ENCODE data around the gene RHEB.

The RHEB gene

GRCh38 chr7:151430391-151431205 is 89.1 kb downstream of the RHEB start:
- Histone ChIP-seq H3K9me3 (no peaks in the 10 kb centered on the region), H3K36me3 (no peaks in the 10 kb centered on the region), H3K27me3 (no peaks in the 10 kb centered on the region), H3K4me1 (no peaks in the 10 kb centered on the region), H3K4me3 (ENCODE audit: low read depth, low read length) (no peak overlapping the region)
- DNase-seq = no peak
- TF ChIP-seq CTCF (IDR thresholded peaks at IDR 0.05; ENCODE audit: low read depth, low read length) = no peak

- no peak for DNase-seq
- no peaks in the 10 kb centered on the region for H3K36me3 ChIP-seq
- no peaks in the 10 kb centered on the region for H3K9me3 ChIP-seq
- H3K4me3 ChIP-seq (ENCODE audit: low read depth, low read length) = no peak overlapping the region
- H3K4me1 ChIP-seq = no peaks in the 10 kb centered on the region
- H3K27me3 ChIP-seq = no peaks in the 10 kb centered on the region
- TF ChIP-seq CTCF (IDR thresholded peaks at IDR 0.05; ENCODE audit: low read depth, low read length) = no peak
These were observed 89.9 kb downstream of the RHEB start for GRCh38 chr7:151429560-151430331.

GRCh38 chr7:151429237-151429559 is 90.5 kb downstream of the RHEB start:
- Histone ChIP-seq H3K27me3 (no peaks in the 10 kb centered on the region), H3K36me3 (no peaks in the 10 kb centered on the region), H3K9me3 (no peaks in the 10 kb centered on the region), H3K4me3 (ENCODE audit: low read depth, low read length) (no peak overlapping the region), H3K4me1 (no peaks in the 10 kb centered on the region)
- DNase-seq = no peak
- TF ChIP-seq CTCF (IDR thresholded peaks at IDR 0.05; ENCODE audit: low read depth, low read length) = no peak

GRCh38 chr7:151428378-151429236 is 91.1 kb downstream of the RHEB start:
- Histone ChIP-seq H3K9me3 (no peaks in the 10 kb centered on the region), H3K36me3 (no peaks in the 10 kb centered on the region), H3K4me1 (no peaks in the 10 kb centered on the region), H3K4me3 (ENCODE audit: low read depth, low read length) (no peak overlapping the region), H3K27me3 (no peaks in the 10 kb centered on the region)
- TF ChIP-seq CTCF (IDR thresholded peaks at IDR 0.05; ENCODE audit: low read depth, low read length) = no peak
- DNase-seq = no peak

- H3K36me3 ChIP-seq = no peaks in the 10 kb centered on the region
- no peak for TF ChIP-seq CTCF (IDR thresholded peaks at IDR 0.05; ENCODE audit: low read depth, low read length)
- no peaks in the 10 kb centered on the region for H3K4me1 ChIP-seq
- H3K4me3 ChIP-seq (ENCODE audit: low read depth, low read length) = no peak overlapping the region
- no peaks in the 10 kb centered on the region for H3K9me3 ChIP-seq
- no peaks in the 10 kb centered on the region for H3K27me3 ChIP-seq
- no peak for DNase-seq
These were observed 91.9 kb downstream of the RHEB start for GRCh38 chr7:151427705-151428377.
